ENCODE data around the gene OFD1.
A peak's percentile ranks its signal among the peaks of the same experiment; 100 is the strongest.

- TF ChIP-seq, protein P1, sequence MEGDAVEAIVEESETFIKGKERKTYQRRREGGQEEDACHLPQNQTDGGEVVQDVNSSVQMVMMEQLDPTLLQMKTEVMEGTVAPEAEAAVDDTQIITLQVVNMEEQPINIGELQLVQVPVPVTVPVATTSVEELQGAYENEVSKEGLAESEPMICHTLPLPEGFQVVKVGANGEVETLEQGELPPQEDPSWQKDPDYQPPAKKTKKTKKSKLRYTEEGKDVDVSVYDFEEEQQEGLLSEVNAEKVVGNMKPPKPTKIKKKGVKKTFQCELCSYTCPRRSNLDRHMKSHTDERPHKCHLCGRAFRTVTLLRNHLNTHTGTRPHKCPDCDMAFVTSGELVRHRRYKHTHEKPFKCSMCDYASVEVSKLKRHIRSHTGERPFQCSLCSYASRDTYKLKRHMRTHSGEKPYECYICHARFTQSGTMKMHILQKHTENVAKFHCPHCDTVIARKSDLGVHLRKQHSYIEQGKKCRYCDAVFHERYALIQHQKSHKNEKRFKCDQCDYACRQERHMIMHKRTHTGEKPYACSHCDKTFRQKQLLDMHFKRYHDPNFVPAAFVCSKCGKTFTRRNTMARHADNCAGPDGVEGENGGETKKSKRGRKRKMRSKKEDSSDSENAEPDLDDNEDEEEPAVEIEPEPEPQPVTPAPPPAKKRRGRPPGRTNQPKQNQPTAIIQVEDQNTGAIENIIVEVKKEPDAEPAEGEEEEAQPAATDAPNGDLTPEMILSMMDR (tag by site-specific recombination; IDR thresholded peaks at IDR 0.05): no peak
- TF ChIP-seq ZNF707 (tag by site-specific recombination; IDR thresholded peaks at IDR 0.05) (no peak), GLI4 (tag by site-specific recombination; IDR thresholded peaks at IDR 0.05) (no peak), ZNF670 (tag by site-specific recombination; IDR thresholded peaks at IDR 0.05; ENCODE audit: low read depth) (no peak), ZNF48 (tag by site-specific recombination; IDR thresholded peaks at IDR 0.05) (no peak), FEZF1 (tag by site-specific recombination; IDR thresholded peaks at IDR 0.05) (no peak), YY1 (tag by site-specific recombination; IDR thresholded peaks at IDR 0.05) (no peak), ZNF239 (tag by site-specific recombination; IDR thresholded peaks at IDR 0.05) (no peak), ZNF776 (tag by site-specific recombination; IDR thresholded peaks at IDR 0.05; ENCODE audit: borderline replicate concordance) (no peak), WT1 (tag by site-specific recombination; IDR thresholded peaks at IDR 0.05) (no peak), SALL2 (tag by site-specific recombination; IDR thresholded peaks at IDR 0.05; ENCODE audit: borderline replicate concordance) (no peak)
- TF ChIP-seq, protein P2, sequence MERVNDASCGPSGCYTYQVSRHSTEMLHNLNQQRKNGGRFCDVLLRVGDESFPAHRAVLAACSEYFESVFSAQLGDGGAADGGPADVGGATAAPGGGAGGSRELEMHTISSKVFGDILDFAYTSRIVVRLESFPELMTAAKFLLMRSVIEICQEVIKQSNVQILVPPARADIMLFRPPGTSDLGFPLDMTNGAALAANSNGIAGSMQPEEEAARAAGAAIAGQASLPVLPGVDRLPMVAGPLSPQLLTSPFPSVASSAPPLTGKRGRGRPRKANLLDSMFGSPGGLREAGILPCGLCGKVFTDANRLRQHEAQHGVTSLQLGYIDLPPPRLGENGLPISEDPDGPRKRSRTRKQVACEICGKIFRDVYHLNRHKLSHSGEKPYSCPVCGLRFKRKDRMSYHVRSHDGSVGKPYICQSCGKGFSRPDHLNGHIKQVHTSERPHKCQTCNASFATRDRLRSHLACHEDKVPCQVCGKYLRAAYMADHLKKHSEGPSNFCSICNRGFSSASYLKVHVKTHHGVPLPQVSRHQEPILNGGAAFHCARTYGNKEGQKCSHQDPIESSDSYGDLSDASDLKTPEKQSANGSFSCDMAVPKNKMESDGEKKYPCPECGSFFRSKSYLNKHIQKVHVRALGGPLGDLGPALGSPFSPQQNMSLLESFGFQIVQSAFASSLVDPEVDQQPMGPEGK (tag by site-specific recombination; IDR thresholded peaks at IDR 0.05): 0 out of 2 replicates have a peak, but pooled peaks have one; percentile 18
Measured at GRCh38 chrX:13690836-13691235, 43.7 kb upstream of the OFD1 start.
